GM10266 (cell line): ENCODE data around the gene REELD1.
A peak's percentile ranks its signal among the peaks of the same experiment; 100 is the strongest.

Experiments
- DNase-seq: peaks from one replicate; pipeline ENCODE4 v3.0.0; 2012; ENCODE audit errors: extremely low spot score
- TF ChIP-seq, protein P1 (sequence below): IDR thresholded peaks from 2 replicates; pipeline ENCODE4 v1.5.1; 2012; ENCODE audit warnings: mild to moderate bottlenecking, low read depth; ENCODE audit not compliant: control insufficient read depth, insufficient read depth; ENCODE audit errors: missing control alignments

Gene REELD1

DNA sequence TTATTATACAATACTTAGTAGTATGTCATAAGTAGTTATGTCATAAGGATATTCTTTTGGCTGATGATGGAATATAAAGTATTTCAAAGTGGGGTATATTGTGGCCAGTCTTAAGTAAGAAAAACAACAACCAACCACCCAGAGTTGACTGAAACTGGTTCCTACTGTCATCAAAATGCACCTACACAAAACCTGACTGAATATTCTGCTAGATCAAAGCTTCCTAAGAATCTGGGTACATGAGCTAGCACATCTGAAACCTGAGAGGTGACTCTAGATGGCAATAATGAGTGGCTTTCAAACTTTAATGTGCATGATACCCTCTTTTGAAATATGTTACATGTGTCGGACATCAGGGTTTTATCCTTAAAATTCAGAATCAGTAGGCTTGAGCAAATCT lies 60.4 kb downstream of the REELD1 start:
- DNase-seq: no peak

DNA sequence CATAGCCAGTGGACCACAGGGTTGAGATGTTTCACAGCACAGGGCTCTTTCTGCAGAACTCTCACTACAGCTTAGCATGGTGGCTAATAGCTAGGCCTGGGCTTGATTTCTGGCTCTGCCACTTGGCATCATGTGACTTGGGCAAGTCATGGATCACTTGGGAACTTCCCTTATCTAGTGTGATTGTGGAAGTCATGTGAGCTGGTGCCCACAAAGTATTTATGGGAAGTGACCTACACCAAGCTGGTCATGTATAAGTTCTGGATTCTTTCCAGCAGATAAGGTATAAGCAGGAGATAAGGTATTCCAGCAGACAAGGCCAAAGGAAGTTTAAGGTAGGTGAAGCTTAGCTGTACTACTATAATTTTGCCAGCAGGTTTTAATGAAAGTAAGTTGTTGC lies 61.0 kb downstream of the REELD1 start:
- TF ChIP-seq, protein P1, sequence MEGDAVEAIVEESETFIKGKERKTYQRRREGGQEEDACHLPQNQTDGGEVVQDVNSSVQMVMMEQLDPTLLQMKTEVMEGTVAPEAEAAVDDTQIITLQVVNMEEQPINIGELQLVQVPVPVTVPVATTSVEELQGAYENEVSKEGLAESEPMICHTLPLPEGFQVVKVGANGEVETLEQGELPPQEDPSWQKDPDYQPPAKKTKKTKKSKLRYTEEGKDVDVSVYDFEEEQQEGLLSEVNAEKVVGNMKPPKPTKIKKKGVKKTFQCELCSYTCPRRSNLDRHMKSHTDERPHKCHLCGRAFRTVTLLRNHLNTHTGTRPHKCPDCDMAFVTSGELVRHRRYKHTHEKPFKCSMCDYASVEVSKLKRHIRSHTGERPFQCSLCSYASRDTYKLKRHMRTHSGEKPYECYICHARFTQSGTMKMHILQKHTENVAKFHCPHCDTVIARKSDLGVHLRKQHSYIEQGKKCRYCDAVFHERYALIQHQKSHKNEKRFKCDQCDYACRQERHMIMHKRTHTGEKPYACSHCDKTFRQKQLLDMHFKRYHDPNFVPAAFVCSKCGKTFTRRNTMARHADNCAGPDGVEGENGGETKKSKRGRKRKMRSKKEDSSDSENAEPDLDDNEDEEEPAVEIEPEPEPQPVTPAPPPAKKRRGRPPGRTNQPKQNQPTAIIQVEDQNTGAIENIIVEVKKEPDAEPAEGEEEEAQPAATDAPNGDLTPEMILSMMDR: no peak
- no peak for DNase-seq

More for the DNA sequence above, 60.4 kb downstream of the REELD1 start:
- TF ChIP-seq, protein P1: peak; percentile 2

DNA sequence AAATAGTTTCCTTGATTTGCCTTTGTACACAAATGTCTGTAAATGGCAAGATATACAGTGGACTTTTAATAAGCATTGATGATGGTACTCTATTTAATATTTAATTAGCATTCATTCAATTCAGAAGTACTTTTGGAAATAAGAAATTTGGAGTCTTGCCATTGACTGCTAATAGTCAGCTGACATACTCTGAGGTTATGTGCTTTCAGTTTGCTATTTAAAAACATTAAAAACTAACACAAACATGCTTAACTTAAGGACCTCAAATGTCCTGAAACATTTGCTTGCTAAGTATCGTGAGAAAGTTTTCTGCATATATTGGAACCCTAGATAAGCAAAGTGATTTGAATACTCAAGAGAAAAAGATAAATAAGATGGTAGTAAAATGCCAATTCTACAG lies 64.6 kb downstream of the REELD1 start:
- TF ChIP-seq, protein P1: no peak
- no peak for DNase-seq
